Brain microvascular endothelial cell (primary cell): ENCODE results near the gene KANTR.
"Not testable (repeated sequence)": the region's sequence is repeated elsewhere in the genome, so short reads cannot be mapped to it uniquely, and the experiment has no call there.

Experiments
- DNase-seq: peaks from one replicate; pipeline ENCODE4 v3.0.0-alpha.2; 2020
- H3K27ac ChIP-seq: fragments of 250-450 bp; sonication (Bioruptor Pico); 2 replicates; pipeline ENCODE4 v1.5.1; 2020; ENCODE audit warnings: mild to moderate bottlenecking, moderate library complexity
- H3K27me3 ChIP-seq: fragments of 250-450 bp; sonication (Bioruptor Pico); replicated peaks from 2 replicates; pipeline ENCODE4 v1.5.1; 2020; ENCODE audit warnings: mild to moderate bottlenecking
- H3K36me3 ChIP-seq: fragments of 250-450 bp; sonication (Bioruptor Pico); replicated peaks from 2 replicates; pipeline ENCODE4 v1.5.1; 2020; ENCODE audit warnings: mild to moderate bottlenecking
- H3K4me3 ChIP-seq: 2 replicates; pipeline ENCODE4 v1.5.1; 2011; ENCODE audit warnings: low read depth, mild to moderate bottlenecking, control low read depth, low read length, moderate library complexity
- CTCF ChIP-seq: IDR thresholded peaks from 2 replicates; pipeline ENCODE4 v1.5.1; 2011; ENCODE audit warnings: low read depth, mild to moderate bottlenecking, moderate library complexity, low read length, control low read depth, inconsistent platforms; ENCODE audit errors: missing control alignments
- in situ Hi-C: cut with HindIII; loops from 2 replicates; pipeline ENCODE4 v1.10.0; 2017; ENCODE audit warnings: low sequenced_read_pairs, low pct_ligation_motif_present

Gene KANTR

GRCh38 chrX:53163436-53163835, 69.5 kb downstream of the KANTR start:
- TF ChIP-seq CTCF = no peak
- DNase-seq = no peak
- in situ Hi-C loops = no loop called here

DNA sequence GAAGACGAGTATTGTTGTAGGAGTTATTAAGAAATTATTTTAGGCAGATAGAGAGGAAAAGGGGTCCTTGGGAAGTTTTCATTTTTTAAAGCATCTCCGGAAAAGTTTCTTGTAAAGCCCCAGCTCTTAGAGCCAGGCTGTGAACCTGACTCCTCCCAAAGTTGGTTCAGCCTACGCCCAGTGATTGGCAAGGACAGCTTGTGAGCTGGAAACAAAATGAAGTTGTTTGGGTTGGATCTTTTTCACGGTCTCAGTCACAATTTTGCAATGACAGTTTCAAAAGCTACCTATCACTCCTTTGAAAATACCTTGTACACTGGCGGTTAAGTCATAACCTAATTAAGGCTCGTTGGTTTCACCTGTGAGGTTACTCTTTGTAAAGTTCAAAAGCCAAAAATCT, 70.6 kb downstream of the KANTR start:
- H3K27me3 ChIP-seq, H3K27ac ChIP-seq, in situ Hi-C loops, H3K36me3 ChIP-seq, DNase-seq, H3K4me3 ChIP-seq: not testable (repeated sequence)

More at GRCh38 chrX:53163436-53163835, 69.5 kb downstream of the KANTR start:
- Histone ChIP-seq H3K4me3 (no peak overlapping the region), H3K27me3 (peaks cover 2% of the 10 kb centered on the region), H3K27ac (no peak overlapping the region), H3K36me3 (no peaks in the 10 kb centered on the region)

DNA sequence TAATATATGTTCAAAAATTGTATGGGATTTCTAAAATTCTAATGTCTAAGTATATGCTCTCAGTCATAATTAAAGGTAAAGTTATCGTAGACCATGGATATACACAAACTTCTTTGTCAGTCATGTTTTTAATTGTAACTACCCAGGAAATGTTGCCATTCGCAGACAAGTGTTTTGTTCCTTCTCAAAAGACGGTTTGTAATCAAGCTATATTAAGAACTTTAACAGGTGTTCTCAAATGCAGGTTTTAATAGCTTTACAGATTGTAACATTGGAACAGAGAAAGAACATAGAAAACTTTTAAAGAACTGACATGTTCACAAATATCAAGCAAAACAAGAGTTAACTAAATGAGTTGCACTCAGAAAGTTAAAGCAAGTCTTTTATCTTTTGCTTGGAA, 72.2 kb downstream of the KANTR start:
- in situ Hi-C loops = no loop called here

GRCh38 chrX:53171356-53171755, 77.4 kb downstream of the KANTR start:
- no peaks in the 10 kb centered on the region for H3K27me3 ChIP-seq
- in situ Hi-C loops = no loop called here
- no peak overlapping the region for H3K4me3 ChIP-seq
- peak; percentile 19 for TF ChIP-seq CTCF
- no peaks in the 10 kb centered on the region for H3K36me3 ChIP-seq
- DNase-seq = no peak
- no peak overlapping the region for H3K27ac ChIP-seq

More for the DNA sequence above, 72.2 kb downstream of the KANTR start:
- Histone ChIP-seq H3K27me3 (peaks cover 2% of the 10 kb centered on the region), H3K4me3 (no peak overlapping the region), H3K27ac (no peak overlapping the region), H3K36me3 (no peaks in the 10 kb centered on the region)
- TF ChIP-seq CTCF = no peak
- no peak for DNase-seq
